Posterior cingulate gyrus (tissue), 11 donors: ENCODE results near the gene RASSF3.

Experiments used
- DNase-seq, 10 donors: peaks; one replicate each; pipeline versions ENCODE4 v3.0.0 to v3.0.0-alpha.2; 2020 to 2021; ENCODE audit warnings: mixed read lengths in 3 of 10
- intact Hi-C: fragments of 100-400 bp; cut with DNase I; formaldehyde crosslinking; loops from one replicate; pipeline ENCODE4 v1.15.1; 2023

The RASSF3 gene

DNA sequence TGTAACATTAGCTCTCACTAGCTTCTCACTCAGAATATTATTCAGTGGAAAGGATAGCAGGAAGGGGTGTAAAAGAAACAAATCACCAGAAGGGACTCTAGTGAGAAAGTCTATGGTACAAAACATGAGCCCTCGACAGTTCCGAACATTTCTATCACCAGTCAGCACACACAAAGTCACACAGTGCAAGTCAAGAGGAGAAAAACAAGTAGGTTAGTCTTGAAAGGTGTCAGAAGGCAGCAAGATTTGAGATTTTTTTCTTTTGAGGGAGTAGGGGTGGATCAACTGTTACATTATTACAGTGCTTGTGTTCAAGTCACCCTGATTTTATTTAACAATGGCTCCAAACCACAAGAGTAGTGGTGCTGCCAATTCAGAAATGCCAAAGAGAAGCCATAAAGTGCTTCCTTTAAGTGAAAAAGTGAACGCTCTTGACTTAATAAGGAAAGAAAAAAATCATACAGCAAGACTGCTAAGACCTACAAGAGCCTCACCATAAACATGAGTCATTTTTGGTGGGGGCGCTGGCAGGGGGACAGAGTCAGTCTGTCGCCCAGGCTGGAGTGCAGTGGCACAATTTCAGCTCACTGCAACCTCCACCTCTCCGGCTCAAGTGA, 106.7 kb downstream of the RASSF3 start:
- DNase-seq = no peak
- intact Hi-C loops = no loop called here

DNA sequence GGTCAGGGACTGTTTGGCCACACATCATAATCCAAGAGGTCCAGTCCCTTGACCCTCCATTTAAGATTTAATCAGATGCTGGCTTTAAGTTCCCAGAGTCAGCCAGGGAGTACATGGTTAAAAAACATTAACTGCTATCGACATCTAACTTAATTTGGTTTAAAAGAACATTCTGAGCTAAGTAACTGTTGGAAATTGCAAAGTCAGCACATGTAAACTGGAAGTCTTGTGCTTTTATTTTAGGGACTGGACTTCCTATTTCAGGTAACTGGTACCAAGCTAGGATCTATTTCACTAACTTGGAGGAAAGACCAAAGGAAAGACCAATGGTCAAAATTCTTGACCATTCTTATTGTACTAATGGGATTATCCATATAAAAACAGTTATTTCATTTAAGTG, 108.4 kb downstream of the RASSF3 start:
- intact Hi-C loops = no loop called here
- no peak for DNase-seq

DNA sequence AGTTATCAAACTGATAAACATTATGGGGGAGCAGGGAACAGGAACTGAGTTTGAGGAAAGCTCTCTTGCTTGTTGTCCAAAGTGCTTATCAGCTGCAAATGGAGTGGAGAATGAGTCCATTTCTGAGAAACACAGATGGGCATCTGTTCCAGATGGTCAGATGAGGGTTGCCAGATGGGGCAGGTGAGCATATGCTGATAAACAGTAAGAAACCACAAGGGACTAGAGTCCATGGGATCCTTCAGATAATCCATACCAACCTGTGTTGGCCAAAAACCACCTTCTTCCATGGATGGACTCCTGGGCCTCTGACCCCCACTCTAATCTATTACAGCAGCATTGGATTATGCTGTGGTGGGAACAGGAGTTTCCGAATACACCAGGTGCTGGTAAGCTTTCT, 110.6 kb downstream of the RASSF3 start:
- intact Hi-C loops = no loop called here
- DNase-seq = no peak

DNA sequence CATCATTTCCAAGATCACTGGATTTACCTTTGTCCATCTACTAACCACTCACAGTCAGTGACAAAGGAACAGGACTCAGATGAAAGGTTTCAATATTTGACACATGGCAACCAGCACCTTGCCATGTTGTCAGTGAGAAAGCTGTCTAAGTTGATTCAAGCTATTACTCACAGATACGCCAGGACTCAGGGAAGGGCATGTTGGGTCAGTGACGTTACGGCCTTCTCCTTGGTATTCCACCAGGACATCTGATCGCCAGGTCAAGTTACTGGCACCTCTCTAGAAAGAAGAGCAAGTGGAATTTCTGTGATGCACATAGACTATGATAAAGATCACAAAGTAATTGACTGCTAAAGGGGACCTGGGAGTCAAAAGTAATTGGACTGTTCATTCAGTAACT, 112.5 kb downstream of the RASSF3 start:
- DNase-seq = no peak
- intact Hi-C loops = no loop called here

DNA sequence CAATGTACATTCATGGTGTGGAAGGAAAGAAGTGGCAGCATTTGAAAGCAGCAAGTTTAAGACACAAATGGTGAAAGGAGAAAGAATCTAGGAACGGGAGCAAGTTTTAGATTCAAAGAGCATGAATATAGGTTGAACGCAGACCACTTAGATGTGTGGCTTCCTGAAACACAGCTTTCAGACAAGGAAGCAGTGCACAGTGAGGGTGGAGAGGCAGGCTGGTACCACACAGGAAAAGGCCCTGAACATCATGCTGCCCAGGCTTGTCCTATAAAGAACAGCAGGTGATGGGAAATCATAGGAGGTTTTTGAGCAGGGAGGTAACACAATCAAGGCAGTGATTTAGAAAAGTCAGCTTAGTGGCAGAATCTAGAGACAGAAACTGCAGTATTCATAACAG, 113.3 kb downstream of the RASSF3 start:
- DNase-seq = no peak
- intact Hi-C loops = no loop called here

DNA sequence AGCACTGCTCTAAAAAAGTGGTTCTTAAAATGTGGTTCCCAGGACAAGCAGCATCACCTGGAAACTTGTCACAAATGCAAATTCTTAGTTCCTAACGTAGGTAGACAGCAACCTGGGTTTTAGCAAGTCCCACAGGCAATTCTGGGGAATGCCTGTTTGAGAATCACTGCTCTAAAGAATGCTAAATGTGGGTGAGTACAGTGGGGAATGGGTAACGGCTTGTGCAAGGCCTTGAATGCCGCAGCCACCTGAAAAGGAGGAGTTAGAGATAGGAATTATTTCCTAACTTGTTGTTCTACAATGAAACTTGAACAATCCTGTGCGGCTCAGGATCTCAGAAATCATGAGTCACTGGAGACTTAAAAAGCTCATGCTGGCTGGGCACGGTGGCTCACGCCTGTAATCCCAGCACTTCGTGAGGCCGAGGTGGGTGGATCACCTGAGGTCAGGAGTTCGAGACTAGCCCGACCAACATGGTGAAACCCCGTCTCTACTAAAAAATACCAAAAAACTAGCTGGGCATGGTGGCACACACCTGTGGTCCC, 114.0 kb downstream of the RASSF3 start:
- intact Hi-C loops = no loop called here
- no peak for DNase-seq

DNA sequence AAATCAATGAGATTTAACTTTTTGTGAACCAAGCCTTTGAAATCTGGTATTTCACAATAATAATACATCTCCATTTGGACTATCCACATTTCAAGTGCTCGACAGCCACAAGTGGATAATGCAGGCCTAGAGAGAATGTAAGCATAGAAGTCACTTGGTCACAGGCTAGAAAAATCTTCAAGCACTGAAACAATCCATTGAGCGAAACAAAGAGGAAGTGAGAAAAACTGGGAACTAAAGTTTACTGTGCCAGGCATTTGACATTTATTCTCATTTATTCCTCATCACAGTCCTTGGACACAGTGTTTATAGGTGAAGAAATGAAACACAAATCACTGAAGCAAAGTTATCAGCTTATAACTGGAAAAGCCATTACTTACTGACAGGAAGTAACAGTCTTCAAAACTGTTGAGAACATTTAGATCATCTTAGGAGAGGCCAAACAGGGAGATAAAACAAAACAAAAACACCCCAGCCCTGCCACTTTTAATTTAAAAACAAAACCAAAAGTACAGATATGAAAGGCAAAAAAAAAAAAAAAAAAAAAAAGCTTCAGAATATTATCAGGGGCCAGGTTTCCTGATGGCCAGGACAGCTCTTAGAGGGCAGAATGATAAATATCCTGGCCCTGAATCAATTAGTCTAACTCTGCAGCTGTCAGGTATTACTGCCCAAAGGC, 119.8 kb downstream of the RASSF3 start:
- intact Hi-C loops = no loop called here

DNA sequence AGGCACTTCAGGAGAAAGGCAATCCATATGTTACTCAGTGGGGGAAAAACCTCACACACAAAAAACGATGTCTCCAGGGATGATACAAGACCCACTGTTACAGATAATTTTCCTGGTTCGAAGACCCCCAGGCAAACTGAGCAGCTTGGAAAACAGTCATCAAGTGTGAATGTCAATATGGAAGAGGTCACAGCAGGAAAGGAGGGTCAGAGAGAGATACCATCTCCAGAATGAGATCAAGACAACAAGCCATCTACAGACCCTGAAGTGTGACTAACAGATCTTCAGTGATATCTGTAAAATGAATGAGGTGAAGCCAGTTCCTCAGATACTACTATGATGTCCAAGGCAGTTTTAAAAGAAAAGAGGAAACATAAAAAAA, 120.3 kb downstream of the RASSF3 start:
- intact Hi-C loops = no loop called here
- DNase-seq = no peak

More for the DNA sequence above, 119.8 kb downstream of the RASSF3 start:
- no peak for DNase-seq

DNA sequence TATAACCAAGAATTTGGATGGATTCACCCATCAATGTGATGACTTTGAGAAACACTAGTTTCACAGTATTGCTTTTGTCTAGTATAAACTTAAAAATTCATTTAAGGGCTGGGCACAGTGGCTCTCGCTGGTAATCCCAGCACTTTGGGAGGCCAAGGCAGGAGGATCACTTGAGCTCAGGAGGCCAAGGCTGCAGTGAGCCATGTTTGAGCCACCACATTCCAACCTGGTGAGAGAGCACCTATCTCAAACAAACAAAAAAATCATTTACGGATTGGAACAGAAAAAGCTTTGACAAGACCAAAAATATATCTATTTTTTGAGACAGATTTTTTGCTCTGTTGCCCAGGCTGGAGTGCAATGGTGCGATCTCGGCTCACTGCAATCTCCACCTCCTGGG, 121.4 kb downstream of the RASSF3 start:
- DNase-seq = no peak
- intact Hi-C loops = no loop called here

DNA sequence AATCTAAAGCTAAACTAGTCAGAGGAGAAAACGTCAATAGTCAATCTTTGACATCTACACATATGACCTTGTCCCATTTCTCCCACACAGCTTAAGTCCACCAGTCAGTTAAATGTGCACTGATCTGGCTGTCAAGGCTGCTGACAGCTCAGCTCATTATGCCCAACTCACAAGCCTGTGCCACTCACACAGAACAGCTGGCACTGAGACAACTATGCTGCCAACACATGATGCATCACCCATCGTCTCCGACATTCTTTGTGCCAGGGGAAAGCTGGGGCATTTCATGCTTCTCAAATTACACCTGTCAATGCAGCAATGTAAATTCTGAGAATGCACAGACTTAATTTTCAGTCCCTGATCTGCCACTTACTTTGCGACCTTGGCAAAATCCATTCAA, 123.6 kb downstream of the RASSF3 start:
- intact Hi-C loops = no loop called here
- DNase-seq = peak; percentile 13 to 93 (median 60)

DNA sequence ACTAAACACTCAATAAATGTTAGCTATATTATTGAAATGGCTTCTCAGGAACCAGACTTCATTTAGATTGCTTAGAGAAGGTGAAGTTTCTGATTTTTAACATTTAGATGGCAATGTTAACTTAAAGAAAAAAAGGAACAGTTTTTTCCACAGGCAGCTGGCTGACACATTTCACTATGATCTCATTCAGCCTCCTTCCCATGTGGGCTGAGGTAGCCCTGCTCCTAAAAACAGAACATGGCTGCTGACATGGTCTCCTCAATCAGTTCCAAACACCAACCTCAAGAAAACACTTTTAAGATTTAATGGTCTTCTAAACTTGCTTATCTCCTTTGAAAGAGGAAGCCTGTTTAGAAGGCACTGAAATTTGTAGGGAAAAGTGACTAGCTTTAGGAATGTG, 125.1 kb downstream of the RASSF3 start:
- DNase-seq = peak in 1 of 10 donors; percentile 65
- intact Hi-C loops = no loop called here

DNA sequence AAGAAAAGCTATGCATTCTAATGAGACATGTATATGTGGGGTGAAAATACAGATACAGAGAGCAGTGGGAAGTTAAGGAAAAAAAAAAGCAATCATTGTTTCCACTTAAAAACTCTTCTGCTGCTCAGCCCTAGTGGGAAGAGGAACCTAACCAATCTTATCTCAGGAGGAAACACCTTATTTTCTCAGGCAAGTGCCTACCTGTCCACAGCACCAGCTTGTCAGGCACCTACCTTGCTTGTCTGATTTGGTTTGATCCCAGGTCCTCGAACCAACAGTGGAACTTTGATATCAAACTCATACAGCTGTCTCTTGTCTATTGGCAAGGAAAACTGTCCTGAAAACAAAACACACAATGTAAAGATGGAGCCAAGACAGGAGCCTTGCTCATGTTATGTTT, 126.5 kb downstream of the RASSF3 start:
- intact Hi-C loops = no loop called here
- no peak for DNase-seq

DNA sequence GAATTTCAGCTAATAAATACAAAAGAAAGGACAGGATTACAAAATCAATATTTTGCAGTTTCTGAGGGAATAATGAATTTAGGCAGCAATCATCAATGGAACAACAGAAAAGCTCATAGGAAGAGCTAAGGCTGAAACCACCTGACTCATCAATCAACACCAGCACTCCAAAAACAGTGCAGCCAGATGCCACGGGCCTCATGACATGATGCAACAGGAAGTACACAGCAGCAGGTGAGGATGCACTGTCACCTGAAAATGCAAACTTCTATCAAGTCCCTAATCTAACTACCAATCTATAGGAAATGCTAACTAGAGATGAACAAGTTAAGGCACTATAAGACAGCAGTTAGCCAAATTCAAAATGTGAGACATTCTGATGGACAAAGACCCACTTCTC, 127.2 kb downstream of the RASSF3 start:
- intact Hi-C loops = no loop called here
- DNase-seq = no peak

DNA sequence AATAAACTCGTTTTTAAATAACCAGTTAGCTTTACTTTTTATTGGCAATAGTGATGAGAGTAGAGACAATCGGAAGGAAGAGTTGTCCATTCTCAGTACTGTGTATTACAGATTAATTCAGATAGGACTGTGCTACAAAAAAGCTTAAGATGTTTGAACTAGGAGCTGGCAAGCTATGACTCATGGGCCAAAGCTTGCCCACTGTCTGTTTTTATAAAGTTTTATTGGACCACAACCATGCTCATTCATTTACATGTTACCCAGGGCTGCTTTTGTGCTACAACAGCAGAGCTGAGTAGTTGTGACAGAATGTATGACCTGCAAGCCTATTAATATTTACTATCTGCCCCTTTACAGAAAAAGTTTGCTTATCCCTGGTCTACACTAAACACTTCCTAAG, 129.5 kb downstream of the RASSF3 start:
- no peak for DNase-seq
- intact Hi-C loops = no loop called here

DNA sequence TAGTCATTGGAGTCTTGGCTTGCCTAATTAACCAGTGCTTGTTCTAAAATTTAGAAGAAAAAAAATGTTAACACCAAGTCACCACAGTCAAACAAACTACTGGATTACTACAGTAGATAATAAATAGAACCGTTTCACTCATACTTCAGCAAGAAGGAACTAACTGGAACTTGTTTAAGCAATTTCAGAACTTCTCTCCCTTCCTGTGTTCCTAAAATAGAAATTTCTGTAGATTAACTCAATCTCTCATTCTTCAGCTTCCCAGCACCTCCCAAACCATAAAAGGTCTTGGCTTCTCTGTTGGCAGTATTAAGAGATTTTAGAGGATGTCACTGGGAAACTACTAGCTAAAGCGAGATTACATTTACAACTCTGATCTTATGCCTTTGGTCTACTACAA, 130.4 kb downstream of the RASSF3 start:
- DNase-seq = no peak
- intact Hi-C loops = no loop called here

DNA sequence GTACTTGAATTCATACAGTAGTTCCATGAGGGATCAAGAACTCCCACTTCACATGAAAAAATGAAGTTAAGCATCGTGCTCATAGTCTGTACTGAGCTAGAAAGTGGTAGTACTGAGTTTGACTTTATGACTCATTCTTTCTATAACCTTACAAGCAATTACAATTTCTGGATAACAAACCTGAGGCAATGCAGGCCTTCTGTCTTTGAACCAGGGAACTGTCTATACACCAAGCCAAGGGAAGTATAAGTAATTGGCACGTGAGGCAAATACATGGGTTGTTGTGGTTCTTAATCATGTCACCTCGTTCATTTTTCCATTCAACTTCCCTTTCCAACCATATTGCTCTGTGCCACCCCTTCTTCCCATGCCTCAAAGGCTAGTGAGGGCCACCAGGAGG, 132.1 kb downstream of the RASSF3 start:
- intact Hi-C loops = no loop called here
- DNase-seq = no peak

DNA sequence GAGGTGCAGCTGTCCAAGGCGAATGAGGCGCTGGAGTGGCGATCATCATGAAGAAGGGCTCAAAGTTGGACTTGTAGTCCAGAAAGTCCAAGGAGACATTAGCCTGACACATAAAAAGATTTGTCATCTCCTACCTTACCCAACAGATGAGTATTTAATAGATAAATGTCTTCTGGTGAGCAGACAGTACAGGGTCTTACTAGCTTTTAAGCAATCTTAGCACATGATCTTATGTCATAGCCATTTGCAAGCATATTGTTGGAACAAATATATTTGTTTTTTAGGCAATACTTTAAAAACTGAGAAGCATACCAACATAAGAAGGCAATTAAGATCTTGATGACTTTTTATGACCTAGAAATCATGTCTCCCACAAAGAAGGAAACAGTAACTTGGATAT, 132.9 kb downstream of the RASSF3 start:
- no peak for DNase-seq
- intact Hi-C loops = no loop called here

DNA sequence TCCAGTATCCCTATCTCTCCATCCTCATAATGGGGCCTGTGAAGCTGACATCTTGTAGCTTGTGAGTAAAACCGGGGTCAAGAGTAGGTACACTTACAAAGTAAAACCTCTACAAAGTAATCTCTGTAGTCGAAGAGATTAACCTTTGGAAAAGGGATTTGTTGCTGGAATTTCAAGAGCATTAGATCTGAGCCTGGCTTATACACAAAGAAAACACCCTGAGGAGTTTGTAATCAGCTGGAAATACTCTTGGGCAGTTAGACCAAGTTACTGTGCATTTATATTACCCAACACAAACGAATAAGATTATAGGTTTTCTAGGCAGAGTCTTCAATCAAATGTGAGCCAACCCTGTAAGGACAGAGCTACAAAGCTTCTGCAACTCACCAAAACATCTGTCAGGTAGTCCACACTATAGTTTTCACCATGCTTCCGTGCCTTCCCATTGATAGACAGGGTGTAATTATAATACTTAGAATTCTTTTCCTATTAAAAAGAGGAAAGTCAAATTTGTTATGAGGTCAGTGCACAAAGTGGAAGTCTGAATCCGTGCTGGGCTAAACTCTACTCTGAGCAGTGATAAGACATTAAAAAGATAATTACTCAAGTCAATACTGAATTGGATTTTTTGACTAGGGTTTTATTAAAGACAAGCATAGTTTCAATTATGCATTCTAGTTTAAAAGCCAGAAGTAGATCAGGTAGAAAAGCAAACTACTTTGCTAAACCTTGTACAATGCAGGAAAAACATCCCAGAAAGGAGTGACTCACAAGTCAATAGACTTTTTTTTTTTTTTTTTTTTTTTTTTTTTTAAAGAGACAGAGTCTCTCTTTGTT, 134.3 kb downstream of the RASSF3 start:
- DNase-seq = no peak
- intact Hi-C loops = no loop called here

DNA sequence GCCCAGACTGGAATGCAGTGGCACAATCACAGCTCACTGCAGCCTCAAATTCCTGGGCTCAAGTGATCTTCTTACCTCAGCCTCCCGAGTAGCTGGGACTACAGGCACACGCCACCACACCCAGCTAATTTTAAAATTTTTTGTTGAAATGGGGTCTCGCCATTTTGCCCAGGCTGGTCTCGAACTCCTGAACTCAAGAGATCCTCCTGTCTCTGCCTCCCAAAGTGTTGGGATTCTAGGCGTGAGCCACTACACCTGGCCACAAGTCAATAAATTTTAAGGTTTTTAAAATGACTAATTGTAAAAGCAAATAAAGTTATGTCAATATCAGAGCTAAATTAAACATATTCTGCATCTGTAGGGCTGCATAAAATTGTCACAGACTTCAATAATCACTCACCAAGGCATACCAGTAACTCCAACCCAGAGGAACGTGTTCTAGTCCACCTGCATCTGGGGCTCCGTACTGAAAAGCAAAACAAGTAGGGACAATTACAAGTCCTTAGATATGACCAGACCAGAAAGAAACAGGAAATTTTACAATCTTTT, 135.0 kb downstream of the RASSF3 start:
- no peak for DNase-seq
- intact Hi-C loops = no loop called here

DNA sequence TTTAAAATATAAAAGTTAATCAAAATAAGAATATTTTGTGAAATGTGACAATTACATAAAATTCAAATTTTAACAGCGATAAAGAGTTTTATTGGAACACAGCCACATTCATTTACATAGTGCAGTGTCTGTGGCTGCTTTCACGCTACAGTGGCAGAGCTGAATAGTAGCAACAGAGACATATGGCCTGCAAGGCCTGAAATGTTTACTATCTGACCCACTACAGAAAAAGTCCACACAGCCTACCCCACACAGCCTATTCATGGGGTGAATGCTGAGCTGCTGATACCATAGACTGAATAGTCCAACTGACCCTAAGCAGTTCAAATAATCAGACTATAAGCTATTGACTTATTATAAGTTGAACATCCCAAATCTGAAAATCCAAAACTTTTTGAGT, 135.7 kb downstream of the RASSF3 start:
- intact Hi-C loops = no loop called here

DNA sequence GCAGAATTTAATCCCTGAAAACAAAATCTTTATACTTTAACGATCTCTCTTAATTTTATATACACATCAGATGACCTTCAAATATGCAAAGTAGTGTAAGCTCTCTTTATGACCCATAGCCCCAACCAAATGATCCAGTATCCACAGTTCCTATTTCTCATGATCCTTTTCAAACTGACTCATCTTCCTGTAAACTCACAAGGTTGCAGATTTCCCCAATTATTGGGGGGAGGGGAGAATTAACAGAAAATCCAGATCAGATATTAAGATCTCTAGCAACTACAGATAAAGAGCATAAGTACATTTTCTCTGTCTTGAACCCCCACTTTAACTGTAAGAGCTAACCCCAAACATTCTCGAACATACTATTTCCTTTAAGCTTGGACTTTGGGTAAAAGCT, 136.4 kb downstream of the RASSF3 start:
- no peak for DNase-seq
- intact Hi-C loops = no loop called here

More for the DNA sequence above, 135.7 kb downstream of the RASSF3 start:
- DNase-seq = no peak
